Activated T-cell treated with anti-CD3 and anti-CD28 coated beads, Interleukin-2, amount 50 U/mL, for 24 hours (primary cell): Measurements from ENCODE around the gene KCNQ1.

Experiments
- DNase-seq: peaks from one replicate; pipeline ENCODE4 v3.0.0-alpha.2; 2020
- H3K27ac Mint-ChIP-seq: 2 replicates; pipeline ENCODE4 v1.8.0; 2020; ENCODE audit warnings: mild to moderate bottlenecking, mixed read lengths
- H3K27me3 Mint-ChIP-seq: 2 replicates; pipeline ENCODE4 v1.8.0; 2020; ENCODE audit warnings: mixed read lengths
- H3K36me3 Mint-ChIP-seq: 2 replicates; pipeline ENCODE4 v1.8.0; 2020; ENCODE audit warnings: low read depth, mixed read lengths
- H3K4me1 Mint-ChIP-seq: 2 replicates; pipeline ENCODE4 v1.8.0; 2020; ENCODE audit warnings: low read depth, mixed read lengths
- H3K4me3 Mint-ChIP-seq: 2 replicates; pipeline ENCODE4 v1.8.0; 2020; ENCODE audit warnings: mild to moderate bottlenecking, moderate library complexity, mixed read lengths
- H3K9me3 Mint-ChIP-seq: 2 replicates; pipeline ENCODE4 v1.8.0; 2020; ENCODE audit warnings: mixed read lengths

The KCNQ1 gene, protein sequence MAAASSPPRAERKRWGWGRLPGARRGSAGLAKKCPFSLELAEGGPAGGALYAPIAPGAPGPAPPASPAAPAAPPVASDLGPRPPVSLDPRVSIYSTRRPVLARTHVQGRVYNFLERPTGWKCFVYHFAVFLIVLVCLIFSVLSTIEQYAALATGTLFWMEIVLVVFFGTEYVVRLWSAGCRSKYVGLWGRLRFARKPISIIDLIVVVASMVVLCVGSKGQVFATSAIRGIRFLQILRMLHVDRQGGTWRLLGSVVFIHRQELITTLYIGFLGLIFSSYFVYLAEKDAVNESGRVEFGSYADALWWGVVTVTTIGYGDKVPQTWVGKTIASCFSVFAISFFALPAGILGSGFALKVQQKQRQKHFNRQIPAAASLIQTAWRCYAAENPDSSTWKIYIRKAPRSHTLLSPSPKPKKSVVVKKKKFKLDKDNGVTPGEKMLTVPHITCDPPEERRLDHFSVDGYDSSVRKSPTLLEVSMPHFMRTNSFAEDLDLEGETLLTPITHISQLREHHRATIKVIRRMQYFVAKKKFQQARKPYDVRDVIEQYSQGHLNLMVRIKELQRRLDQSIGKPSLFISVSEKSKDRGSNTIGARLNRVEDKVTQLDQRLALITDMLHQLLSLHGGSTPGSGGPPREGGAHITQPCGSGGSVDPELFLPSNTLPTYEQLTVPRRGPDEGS

GRCh38 chr11:2444821-2445745 lies at the start of gene KCNQ1:
TSS of gene KCNQ1 (plus strand) at chr11:2445008. CDS start at chr11:2445099, 91 bp downstream.
- Mint-ChIP-seq H3K4me3 (peak within 1 kb of the TSS; percentile 83), H3K9me3 (peaks cover under 1% of the 10 kb centered on the region), H3K27me3 (peaks cover 4% of the 10 kb centered on the region), H3K4me1 (peaks cover 37% of the 10 kb centered on the region), H3K36me3 (no peaks in the 10 kb centered on the region), H3K27ac (peak within 1 kb of the TSS; percentile 83)
- peak; percentile 65 for DNase-seq

DNA sequence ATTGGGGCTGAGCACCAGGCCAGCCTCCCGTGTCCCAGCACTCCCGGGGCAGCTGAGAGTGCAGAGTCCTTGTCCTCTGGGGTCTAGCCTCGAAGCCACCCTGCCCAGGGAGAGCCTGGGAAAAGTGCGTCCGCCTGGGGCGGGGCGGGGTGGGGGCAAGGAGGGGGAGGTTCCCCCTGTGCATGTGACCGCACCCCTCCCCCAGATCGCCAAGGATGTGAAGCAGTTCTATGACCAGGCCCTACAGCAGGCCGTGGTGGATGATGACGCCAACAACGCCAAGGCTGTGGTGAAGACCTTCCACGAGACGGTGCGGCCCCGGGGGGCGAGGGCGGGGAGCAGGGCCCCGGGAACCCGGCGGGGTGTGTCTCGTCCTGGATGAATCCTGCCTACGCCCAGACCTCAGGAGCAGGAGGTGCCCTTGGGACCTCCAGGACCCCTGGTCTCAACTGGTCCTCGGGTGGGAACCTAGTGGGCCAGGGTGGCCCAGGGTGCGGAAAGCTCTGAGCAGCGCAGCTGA lies 49.5 kb upstream of the KCNQ1 start:
- Mint-ChIP-seq H3K36me3 (peaks cover 49% of the 10 kb centered on the region), H3K4me1 (peaks cover 7% of the 10 kb centered on the region), H3K27me3 (no peaks in the 10 kb centered on the region), H3K9me3 (no peaks in the 10 kb centered on the region), H3K4me3 (no peak overlapping the region), H3K27ac (no peak overlapping the region)
- no peak for DNase-seq

DNA sequence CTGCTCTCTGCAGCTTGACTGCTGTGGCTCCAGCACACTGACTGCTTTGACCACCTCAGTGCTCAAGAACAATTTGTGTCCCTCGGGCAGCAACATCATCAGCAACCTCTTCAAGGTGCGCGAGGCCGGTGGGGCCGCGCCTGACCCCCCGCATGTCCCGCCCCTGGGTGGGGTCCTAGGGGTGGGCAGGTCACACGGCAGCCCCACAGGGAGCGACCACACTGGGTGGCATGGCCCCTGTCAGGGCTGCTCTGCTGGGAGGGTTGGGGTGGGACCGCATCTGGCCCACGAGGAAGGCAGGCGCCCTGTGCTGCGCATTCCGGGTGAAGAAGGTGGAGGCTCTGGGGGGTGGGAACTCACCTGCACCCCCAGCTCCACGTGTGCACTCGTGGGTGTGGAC lies 49.0 kb upstream of the KCNQ1 start:
- peak overlapping the region; percentile 52 for H3K27ac Mint-ChIP-seq

GRCh38 chr11:2396471-2396870 lies 48.3 kb upstream of the KCNQ1 start:
- Mint-ChIP-seq H3K4me3 (no peak overlapping the region), H3K27me3 (no peaks in the 10 kb centered on the region), H3K9me3 (no peaks in the 10 kb centered on the region), H3K27ac (no peak overlapping the region), H3K36me3 (peaks cover 53% of the 10 kb centered on the region), H3K4me1 (peaks cover 6% of the 10 kb centered on the region)
- DNase-seq = no peak

More for the DNA sequence above, 49.0 kb upstream of the KCNQ1 start:
- Mint-ChIP-seq H3K4me3 (no peak overlapping the region), H3K36me3 (peaks cover 49% of the 10 kb centered on the region), H3K27me3 (no peaks in the 10 kb centered on the region), H3K9me3 (no peaks in the 10 kb centered on the region), H3K4me1 (peaks cover 4% of the 10 kb centered on the region)
- no peak for DNase-seq

DNA sequence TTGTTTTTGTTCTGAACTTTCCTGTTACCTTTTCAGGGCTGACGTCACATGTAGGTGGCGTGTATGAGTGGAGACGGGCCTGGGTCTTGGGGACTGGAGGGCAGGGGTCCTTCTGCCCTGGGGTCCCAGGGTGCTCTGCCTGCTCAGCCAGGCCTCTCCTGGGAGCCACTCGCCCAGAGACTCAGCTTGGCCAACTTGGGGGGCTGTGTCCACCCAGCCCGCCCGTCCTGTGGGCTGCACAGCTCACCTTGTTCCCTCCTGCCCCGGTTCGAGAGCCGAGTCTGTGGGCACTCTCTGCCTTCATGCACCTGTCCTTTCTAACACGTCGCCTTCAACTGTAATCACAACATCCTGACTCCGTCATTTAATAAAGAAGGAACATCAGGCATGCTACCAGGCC lies 47.8 kb upstream of the KCNQ1 start:
- no peak for DNase-seq
- no peaks in the 10 kb centered on the region for H3K9me3 Mint-ChIP-seq
- H3K27ac Mint-ChIP-seq = peak overlapping the region; percentile 17
- H3K36me3 Mint-ChIP-seq = peaks cover 53% of the 10 kb centered on the region
- no peaks in the 10 kb centered on the region for H3K27me3 Mint-ChIP-seq
- no peak overlapping the region for H3K4me3 Mint-ChIP-seq
- peaks cover 11% of the 10 kb centered on the region for H3K4me1 Mint-ChIP-seq

DNA sequence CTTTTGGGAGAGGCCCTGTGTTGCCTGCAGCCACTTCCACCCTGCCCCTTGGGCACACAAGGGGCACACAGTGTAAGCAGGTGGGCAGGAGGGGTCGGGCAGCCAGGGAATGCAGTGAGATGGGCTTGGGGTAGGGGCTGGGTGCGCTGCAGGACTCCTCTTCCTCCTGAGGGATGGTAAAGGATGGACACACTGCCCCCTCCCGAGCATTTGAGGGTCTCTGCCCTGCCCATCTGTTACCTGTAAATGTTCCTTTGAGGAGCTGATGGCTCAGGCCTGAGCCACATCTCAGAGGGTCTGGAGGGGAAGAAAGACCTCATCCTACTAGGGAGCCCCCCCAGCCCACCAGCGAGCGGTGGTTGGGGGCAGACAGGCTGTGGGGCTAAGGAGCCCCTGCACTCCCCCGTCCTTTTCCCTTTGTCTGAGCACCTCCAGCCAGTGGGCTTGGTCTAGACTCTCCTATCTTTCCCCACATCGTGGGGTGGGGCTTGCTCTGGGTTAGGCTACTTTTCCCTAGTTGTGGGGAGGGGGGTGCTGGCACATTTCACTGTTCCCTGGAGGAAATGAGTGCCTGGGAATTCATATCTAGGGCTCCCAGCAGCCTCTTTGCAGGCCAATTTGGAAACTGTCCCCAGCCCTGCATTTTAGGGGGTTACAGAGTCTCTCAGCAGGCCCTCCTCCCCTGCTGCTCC lies 46.0 kb upstream of the KCNQ1 start:
- peak overlapping the region; percentile 91 for H3K4me3 Mint-ChIP-seq
- H3K9me3 Mint-ChIP-seq = no peaks in the 10 kb centered on the region
- DNase-seq = no peak
- peaks cover 19% of the 10 kb centered on the region for H3K4me1 Mint-ChIP-seq
- H3K27me3 Mint-ChIP-seq = no peaks in the 10 kb centered on the region
- H3K36me3 Mint-ChIP-seq = peaks cover 61% of the 10 kb centered on the region
- H3K27ac Mint-ChIP-seq = peak overlapping the region; percentile 90

DNA sequence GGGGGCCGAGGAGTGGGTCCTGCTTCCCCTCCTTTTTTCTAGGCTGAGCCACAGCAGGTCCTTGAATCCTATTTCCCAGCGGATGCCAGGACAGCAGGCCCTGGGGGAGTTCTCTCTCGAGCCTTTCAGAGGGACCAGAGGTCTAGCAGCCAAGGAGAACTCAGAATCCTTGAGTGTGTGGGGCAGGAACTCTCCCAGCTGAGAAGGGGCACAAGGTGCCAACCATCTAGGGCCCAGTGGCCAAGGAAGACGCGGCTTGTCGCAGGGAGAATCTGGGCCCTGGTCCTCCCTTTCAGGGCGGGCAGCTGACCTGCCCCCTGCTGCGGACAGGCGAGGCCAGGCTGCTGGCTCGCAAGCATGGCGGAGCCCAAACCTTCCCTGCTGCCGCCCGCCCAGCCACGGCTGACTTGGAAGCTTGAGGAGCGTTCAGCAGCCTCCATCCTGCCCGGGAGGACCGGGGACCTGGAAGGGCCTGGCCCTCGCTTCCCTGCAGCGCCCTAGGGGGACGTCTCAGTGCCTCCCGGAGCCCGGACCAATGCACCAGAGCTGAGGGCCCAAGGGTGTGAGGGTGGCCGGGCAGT lies 45.2 kb upstream of the KCNQ1 start:
- Mint-ChIP-seq H3K4me1 (peaks cover 21% of the 10 kb centered on the region), H3K36me3 (peaks cover 63% of the 10 kb centered on the region), H3K27ac (peak overlapping the region; percentile 90), H3K4me3 (peak overlapping the region; percentile 91), H3K27me3 (no peaks in the 10 kb centered on the region), H3K9me3 (no peaks in the 10 kb centered on the region)
- no peak for DNase-seq

GRCh38 chr11:2400069-2400761 lies 44.6 kb upstream of the KCNQ1 start, which contains the start of gene TSSC4:
TSS of gene TSSC4 (plus strand) at chr11:2400750. CDS start at chr11:2402634, 1,884 bp downstream.
- Mint-ChIP-seq H3K27me3 (no peaks in the 10 kb centered on the region), H3K27ac (peak within 1 kb of the TSS; percentile 90), H3K9me3 (no peaks in the 10 kb centered on the region), H3K4me1 (peaks cover 22% of the 10 kb centered on the region), H3K36me3 (peaks cover 62% of the 10 kb centered on the region), H3K4me3 (peak within 1 kb of the TSS; percentile 91)
- DNase-seq = peak; percentile 100

DNA sequence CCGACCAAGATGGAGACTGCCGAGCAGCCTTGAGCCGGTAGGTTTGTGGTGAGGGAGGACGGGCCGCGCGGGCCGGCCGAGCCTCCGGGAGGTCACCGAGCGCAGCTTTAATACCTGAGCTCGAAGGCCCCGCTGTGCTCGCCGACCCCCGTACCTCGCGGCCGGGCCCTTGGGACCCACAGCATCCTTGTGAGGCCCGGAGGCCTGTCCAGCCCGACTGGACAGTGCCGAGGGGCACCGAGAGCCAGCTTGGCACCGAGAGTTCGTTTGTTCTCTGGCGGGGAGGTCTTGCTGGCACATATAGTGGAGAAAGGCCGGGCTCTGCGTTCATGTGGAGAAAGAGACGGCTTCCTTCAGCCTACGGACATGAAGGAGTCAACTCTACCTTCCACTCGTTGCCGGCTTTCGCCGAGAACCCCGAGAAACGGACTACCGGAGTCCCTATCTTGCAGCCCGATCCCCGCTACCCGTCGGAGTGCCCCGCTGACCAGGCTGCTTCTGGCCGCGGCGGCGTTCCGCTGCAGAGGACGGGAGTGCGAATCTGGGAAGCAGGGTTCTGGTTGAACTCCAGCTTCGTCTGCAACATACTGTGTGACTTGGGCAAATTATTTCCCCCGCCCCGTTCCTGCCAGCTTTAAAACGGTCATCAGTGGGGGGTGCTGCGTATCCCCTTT lies 43.9 kb upstream of the KCNQ1 start:
- no peaks in the 10 kb centered on the region for H3K27me3 Mint-ChIP-seq
- no peak for DNase-seq
- H3K4me1 Mint-ChIP-seq = peaks cover 22% of the 10 kb centered on the region
- peak overlapping the region; percentile 90 for H3K27ac Mint-ChIP-seq
- peaks cover 62% of the 10 kb centered on the region for H3K36me3 Mint-ChIP-seq
- peak overlapping the region; percentile 91 for H3K4me3 Mint-ChIP-seq
- no peaks in the 10 kb centered on the region for H3K9me3 Mint-ChIP-seq

DNA sequence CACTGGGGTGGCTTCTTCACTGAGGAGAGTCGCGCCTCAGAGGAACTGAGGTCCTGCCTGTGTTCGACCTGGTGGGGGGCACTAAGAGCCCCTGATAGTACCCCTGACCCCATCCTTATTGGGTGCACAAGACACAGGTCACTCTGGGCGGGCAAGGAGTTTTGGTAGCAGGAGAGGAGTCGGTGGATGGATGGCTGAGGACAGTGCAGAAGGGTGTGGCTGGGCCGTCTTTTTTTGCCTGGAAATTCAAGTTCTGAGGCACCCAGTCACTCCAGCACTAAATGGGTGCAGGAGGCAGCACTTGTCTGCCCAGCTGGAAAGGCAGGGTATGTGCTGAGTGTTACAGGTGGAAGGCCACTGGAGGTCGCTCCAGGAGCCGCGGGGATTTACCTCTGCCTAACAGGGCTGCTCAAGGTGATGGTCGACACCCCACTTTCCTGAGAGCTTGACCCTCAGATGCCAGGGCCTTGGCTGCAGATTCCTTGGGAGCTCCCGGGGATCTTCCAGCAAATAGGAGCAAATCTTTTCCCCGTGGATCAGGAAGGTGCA lies 43.3 kb upstream of the KCNQ1 start:
- Mint-ChIP-seq H3K27ac (peak overlapping the region; percentile 90), H3K36me3 (peaks cover 59% of the 10 kb centered on the region), H3K27me3 (no peaks in the 10 kb centered on the region), H3K4me3 (peak overlapping the region; percentile 91), H3K9me3 (no peaks in the 10 kb centered on the region), H3K4me1 (peaks cover 22% of the 10 kb centered on the region)
- DNase-seq = no peak

- Mint-ChIP-seq H3K4me1 (peaks cover 22% of the 10 kb centered on the region), H3K27ac (peak overlapping the region; percentile 90), H3K9me3 (no peaks in the 10 kb centered on the region), H3K36me3 (peaks cover 54% of the 10 kb centered on the region), H3K4me3 (peak overlapping the region; percentile 91), H3K27me3 (no peaks in the 10 kb centered on the region)
- no peak for DNase-seq
Measured at GRCh38 chr11:2402106-2402505, 42.7 kb upstream of the KCNQ1 start.

DNA sequence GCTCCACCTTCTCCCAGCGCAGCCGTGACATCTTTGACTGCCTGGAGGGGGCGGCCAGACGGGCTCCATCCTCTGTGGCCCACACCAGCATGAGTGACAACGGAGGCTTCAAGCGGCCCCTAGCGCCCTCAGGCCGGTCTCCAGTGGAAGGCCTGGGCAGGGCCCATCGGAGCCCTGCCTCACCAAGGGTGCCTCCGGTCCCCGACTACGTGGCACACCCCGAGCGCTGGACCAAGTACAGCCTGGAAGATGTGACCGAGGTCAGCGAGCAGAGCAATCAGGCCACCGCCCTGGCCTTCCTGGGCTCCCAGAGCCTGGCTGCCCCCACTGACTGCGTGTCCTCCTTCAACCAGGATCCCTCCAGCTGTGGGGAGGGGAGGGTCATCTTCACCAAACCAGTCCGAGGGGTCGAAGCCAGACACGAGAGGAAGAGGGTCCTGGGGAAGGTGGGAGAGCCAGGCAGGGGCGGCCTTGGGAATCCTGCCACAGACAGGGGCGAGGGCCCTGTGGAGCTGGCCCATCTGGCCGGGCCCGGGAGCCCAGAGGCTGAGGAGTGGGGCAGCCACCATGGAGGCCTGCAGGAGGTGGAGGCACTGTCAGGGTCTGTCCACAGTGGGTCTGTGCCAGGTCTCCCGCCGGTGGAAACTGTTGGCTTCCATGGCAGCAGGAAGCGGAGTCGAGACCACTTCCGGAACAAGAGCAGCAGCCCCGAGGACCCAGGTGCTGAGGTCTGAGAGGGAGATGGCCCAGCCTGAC lies 41.7 kb upstream of the KCNQ1 start:
- peaks cover 45% of the 10 kb centered on the region for H3K36me3 Mint-ChIP-seq
- no peaks in the 10 kb centered on the region for H3K27me3 Mint-ChIP-seq
- no peak for DNase-seq
- peak overlapping the region; percentile 90 for H3K27ac Mint-ChIP-seq
- peaks cover 22% of the 10 kb centered on the region for H3K4me1 Mint-ChIP-seq
- H3K4me3 Mint-ChIP-seq = peak overlapping the region; percentile 91
- H3K9me3 Mint-ChIP-seq = no peaks in the 10 kb centered on the region
